Neural cell (in vitro differentiated cells): Measurements from ENCODE around the gene P2RY11. TPM values are rescaled to one million over a fixed set of nuclear protein-coding genes. Genes with fewer than 3 reads are reported as not detected.

Source experiments
- H2AFZ ChIP-seq: fragments of 200-600, 300-800 bp; sonication (generic), shearing (Covaris generic); 2 replicates; pipeline ENCODE4 v1.6.0; 2014; ENCODE audit warnings: low read depth, mild to moderate bottlenecking, antibody characterized with exemption, low read length, moderate library complexity
- H3F3A ChIP-seq: fragments of 200-600 bp; shearing (Covaris generic); 2 replicates; pipeline ENCODE4 v1.6.1; 2016; ENCODE audit warnings: mild to moderate bottlenecking, moderate library complexity, mixed read lengths, antibody characterized with exemption, low read length; ENCODE audit not compliant: insufficient read depth, poor library complexity, severe bottlenecking
- H3K27ac ChIP-seq: fragments of 200-600, 300-800 bp; sonication (generic), shearing (Covaris generic); 2 replicates; pipeline ENCODE4 v1.5.1; 2014; ENCODE audit warnings: mild to moderate bottlenecking, low read length, moderate library complexity
- H3K27me3 ChIP-seq: fragments of 300-800, 200-600 bp; sonication (generic), shearing (Covaris generic); 2 replicates; pipeline ENCODE4 v1.6.0; 2014; ENCODE audit warnings: mild to moderate bottlenecking, low read depth, low read length, moderate library complexity; ENCODE audit not compliant: insufficient read depth
- H3K36me3 ChIP-seq: fragments of 300-800, 200-600 bp; sonication (generic), shearing (Covaris generic); 2 replicates; pipeline ENCODE4 v1.5.1; 2014; ENCODE audit warnings: mild to moderate bottlenecking, antibody characterized with exemption, low read length, moderate library complexity; ENCODE audit not compliant: insufficient read depth
- H3K4me2 ChIP-seq: fragments of 300-800, 200-600 bp; sonication (generic), shearing (Covaris generic); 2 replicates; pipeline ENCODE4 v1.6.0; 2014; ENCODE audit warnings: mild to moderate bottlenecking, low read length
- H3K4me3 ChIP-seq: fragments of 300-800, 200-600 bp; sonication (generic), shearing (Covaris generic); 2 replicates; pipeline ENCODE4 v1.5.1; 2014; ENCODE audit warnings: mild to moderate bottlenecking, low read length, moderate library complexity
- H3K79me2 ChIP-seq: fragments of 200-600 bp; shearing (Covaris generic); replicated peaks from 2 replicates; pipeline ENCODE4 v1.6.0; 2014; ENCODE audit warnings: mild to moderate bottlenecking, low read length, moderate library complexity; ENCODE audit not compliant: insufficient read depth
- H3K9ac ChIP-seq: fragments of 300-800, 200-600 bp; sonication (generic), shearing (Covaris generic); 2 replicates; pipeline ENCODE4 v1.6.1; 2016; ENCODE audit warnings: mild to moderate bottlenecking, low read length, mixed read lengths
- H3K9me2 ChIP-seq: fragments of 200-600 bp; shearing (Covaris generic); 2 replicates; pipeline ENCODE4 v1.6.1; 2016; ENCODE audit warnings: mild to moderate bottlenecking, low read length, mixed read lengths; ENCODE audit not compliant: insufficient read depth
- H3K9me3 ChIP-seq: fragments of 200-600, 300-800 bp; sonication (generic), shearing (Covaris generic); 2 replicates; pipeline ENCODE4 v1.6.1; 2016; ENCODE audit warnings: mild to moderate bottlenecking, mixed run types, low read length, moderate library complexity, mixed read lengths
- H4K20me1 ChIP-seq: fragments of 200-600 bp; shearing (Covaris generic); 2 replicates; pipeline ENCODE4 v1.6.1; 2016; ENCODE audit warnings: mild to moderate bottlenecking, mixed run types; ENCODE audit not compliant: insufficient read depth
- CTCF ChIP-seq: fragments of 450-650 bp; IDR thresholded peaks from 2 replicates; pipeline ENCODE4 v1.5.1; 2014; ENCODE audit warnings: antibody characterized with exemption, mild to moderate bottlenecking, moderate library complexity; ENCODE audit not compliant: poor library complexity, severe bottlenecking
- EP300 ChIP-seq: fragments of 450-650 bp; conservative IDR thresholded peaks from 2 replicates; pipeline ENCODE4 v1.6.1; 2014; ENCODE audit warnings: antibody characterized with exemption, mild to moderate bottlenecking, moderate library complexity; ENCODE audit not compliant: poor library complexity, severe bottlenecking
- EZH2 ChIP-seq: fragments of 200-600, 300-800 bp; shearing (Covaris generic), sonication (generic); IDR thresholded peaks from 2 replicates; pipeline ENCODE4 v1.6.1; 2014; ENCODE audit warnings: antibody characterized with exemption, low read length, borderline replicate concordance, mild to moderate bottlenecking; ENCODE audit not compliant: insufficient read depth, poor library complexity, severe bottlenecking
- MXI1 ChIP-seq: fragments of 450-650 bp; conservative IDR thresholded peaks from 2 replicates; pipeline ENCODE4 v1.6.1; 2014; ENCODE audit warnings: antibody characterized with exemption, mild to moderate bottlenecking; ENCODE audit not compliant: poor library complexity, severe bottlenecking
- POLR2AphosphoS5 ChIP-seq: IDR thresholded peaks from 2 replicates; pipeline ENCODE4 v1.6.1; 2012
- RAD21 ChIP-seq: fragments of 450-650 bp; conservative IDR thresholded peaks from 2 replicates; pipeline ENCODE4 v1.6.1; 2014; ENCODE audit warnings: antibody characterized with exemption, mild to moderate bottlenecking, moderate library complexity
- REST ChIP-seq: IDR thresholded peaks from 2 replicates; pipeline ENCODE4 v1.6.1; 2012; ENCODE audit warnings: borderline replicate concordance
- SMC3 ChIP-seq: fragments of 450-650 bp; conservative IDR thresholded peaks from 2 replicates; pipeline ENCODE4 v1.6.1; 2014; ENCODE audit warnings: antibody characterized with exemption, mild to moderate bottlenecking, moderate library complexity; ENCODE audit not compliant: poor library complexity
- TAF1 ChIP-seq: IDR thresholded peaks from 2 replicates; pipeline ENCODE4 v1.6.1; 2012; ENCODE audit warnings: low read depth
- polyA plus RNA-seq: library from polyadenylated mRNA; depleted of rRNA; stranded (reverse); fragments of >200 nt; gene quantifications from 2 replicates; pipeline ENCODE4 v1.2.3, GENCODE V29; 2014

P2RY11 gene
- polyA plus RNA-seq, 1 donor from 2014 or later: 5.4 TPM

GRCh38 chr19:10110972-10111317 lies 548 bp upstream of the P2RY11 start:
- TF ChIP-seq EZH2 (no peak), RAD21 (no peak), TAF1 (no peak), POLR2AphosphoS5 (no peak), EP300 (no peak), CTCF (no peak), MXI1 (no peak), SMC3 (no peak), REST (no peak)
- Histone ChIP-seq H2AFZ (no peak overlapping the region), H3F3A (no peaks in the 10 kb centered on the region), H3K4me2 (no peak overlapping the region), H3K27ac (no peak overlapping the region), H3K36me3 (no peaks in the 10 kb centered on the region), H4K20me1 (no peaks in the 10 kb centered on the region), H3K79me2 (peaks cover 12% of the 10 kb centered on the region), H3K27me3 (no peaks in the 10 kb centered on the region), H3K9me3 (no peaks in the 10 kb centered on the region), H3K9me2 (no peaks in the 10 kb centered on the region), H3K9ac (no peak overlapping the region), H3K4me3 (no peak overlapping the region)

DNA sequence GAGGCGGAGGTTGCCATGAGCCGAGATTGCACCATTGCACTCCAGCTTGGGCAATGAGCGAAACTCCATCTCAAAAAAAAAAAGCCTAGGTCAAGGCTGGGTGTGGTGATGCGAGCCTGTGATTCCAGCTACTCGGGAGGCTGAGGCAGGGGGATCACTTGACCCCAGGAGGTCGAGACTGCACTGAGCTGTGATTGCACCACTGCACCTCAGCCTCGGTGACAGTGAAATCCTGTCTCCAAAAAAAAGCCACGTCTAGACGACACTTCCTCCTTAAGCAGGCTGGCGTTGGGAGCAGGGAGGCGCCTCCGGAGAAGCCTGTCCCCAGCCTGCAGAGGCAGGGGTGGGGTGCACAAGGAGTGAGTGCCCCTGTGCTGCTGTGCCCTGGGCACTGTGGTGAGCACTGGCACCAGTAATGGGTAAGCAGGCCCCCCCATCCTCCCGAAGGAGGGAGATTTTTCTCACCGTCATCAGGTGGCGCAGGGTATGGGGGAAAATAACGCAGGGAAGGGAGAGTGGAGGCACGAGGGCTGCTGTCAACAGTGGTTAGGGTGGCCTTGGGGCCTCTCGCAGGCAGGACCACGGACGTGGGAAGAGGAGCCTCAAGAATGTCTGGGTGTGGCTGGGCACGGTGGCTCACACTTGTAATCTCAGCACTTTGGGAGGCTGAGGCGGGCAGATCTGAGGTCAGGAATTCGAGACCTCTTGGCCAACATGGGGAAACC lies 706 bp downstream of the P2RY11 start:
- Histone ChIP-seq H3K27ac (no peak overlapping the region), H3K36me3 (peaks cover under 1% of the 10 kb centered on the region), H3K79me2 (peaks cover 5% of the 10 kb centered on the region), H2AFZ (no peak overlapping the region), H4K20me1 (no peaks in the 10 kb centered on the region), H3K9me2 (no peaks in the 10 kb centered on the region), H3K4me2 (no peak overlapping the region), H3K4me3 (no peak overlapping the region), H3K9ac (no peak overlapping the region), H3K9me3 (no peaks in the 10 kb centered on the region), H3F3A (no peaks in the 10 kb centered on the region), H3K27me3 (no peaks in the 10 kb centered on the region)
- TF ChIP-seq REST: no peak
- TF ChIP-seq TAF1: no peak
- TF ChIP-seq EP300: no peak
- TF ChIP-seq SMC3: no peak
- no peak for TF ChIP-seq CTCF
- no peak for TF ChIP-seq EZH2
- no peak for TF ChIP-seq RAD21
- no peak for TF ChIP-seq POLR2AphosphoS5
- no peak for TF ChIP-seq MXI1
